Caki2 (cell line): ENCODE measurements around the gene NUP133. TPM values are rescaled to one million over a fixed set of nuclear protein-coding genes. Genes with fewer than 3 reads are reported as not detected.
"Not testable (repeated sequence)": the region's sequence is repeated elsewhere in the genome, so short reads cannot be mapped to it uniquely, and the experiment has no call there.

Experiments
- DNase-seq: peaks from one replicate; pipeline ENCODE4 v3.0.0-alpha.2; 2015; ENCODE audit warnings: low read depth
- in situ Hi-C: cut with HindIII; loops from 2 replicates; pipeline ENCODE4 v1.10.0; 2016; ENCODE audit warnings: low sequenced_read_pairs, low pct_unique_long_range_greater_than_20kb, mixed read lengths
- total RNA-seq: library from RNA; depleted of rRNA; stranded (reverse); fragments of >200 nt; shearing (Covaris generic); gene quantifications from 2 replicates; pipeline ENCODE4 v1.2.3, GENCODE V29; 2014; ENCODE audit warnings: low replicate concordance

The NUP133 gene
- total RNA-seq, 1 experiment from 2014 or later, result 22.5 TPM

DNA sequence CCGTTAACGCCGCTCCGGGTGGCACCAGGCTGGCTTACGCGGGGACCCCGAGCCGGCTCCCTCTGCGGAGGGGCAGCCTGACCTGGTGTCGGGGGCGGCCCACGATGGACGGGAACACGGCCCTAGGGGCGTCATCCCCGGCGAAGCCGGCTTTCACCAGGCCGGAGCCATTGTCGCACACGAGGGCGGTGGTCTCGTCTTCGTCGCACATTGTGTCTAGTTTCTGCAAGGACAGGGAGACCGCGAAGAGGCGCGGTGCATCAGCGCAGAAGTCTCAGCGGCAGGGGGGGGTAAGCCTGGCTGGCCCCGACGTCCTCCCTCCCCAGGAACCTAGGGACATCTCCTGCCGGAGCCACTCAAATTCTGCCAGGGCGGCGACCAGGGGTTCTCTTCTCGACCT is 75.2 kb downstream of the NUP133 start:
- DNase-seq, result no peak
- in situ Hi-C loops, result no loop called here

- no peak for DNase-seq
- in situ Hi-C loops, result no loop called here
Observed at GRCh38 chr1:229432116-229432461, 76.1 kb downstream of the NUP133 start.

DNA sequence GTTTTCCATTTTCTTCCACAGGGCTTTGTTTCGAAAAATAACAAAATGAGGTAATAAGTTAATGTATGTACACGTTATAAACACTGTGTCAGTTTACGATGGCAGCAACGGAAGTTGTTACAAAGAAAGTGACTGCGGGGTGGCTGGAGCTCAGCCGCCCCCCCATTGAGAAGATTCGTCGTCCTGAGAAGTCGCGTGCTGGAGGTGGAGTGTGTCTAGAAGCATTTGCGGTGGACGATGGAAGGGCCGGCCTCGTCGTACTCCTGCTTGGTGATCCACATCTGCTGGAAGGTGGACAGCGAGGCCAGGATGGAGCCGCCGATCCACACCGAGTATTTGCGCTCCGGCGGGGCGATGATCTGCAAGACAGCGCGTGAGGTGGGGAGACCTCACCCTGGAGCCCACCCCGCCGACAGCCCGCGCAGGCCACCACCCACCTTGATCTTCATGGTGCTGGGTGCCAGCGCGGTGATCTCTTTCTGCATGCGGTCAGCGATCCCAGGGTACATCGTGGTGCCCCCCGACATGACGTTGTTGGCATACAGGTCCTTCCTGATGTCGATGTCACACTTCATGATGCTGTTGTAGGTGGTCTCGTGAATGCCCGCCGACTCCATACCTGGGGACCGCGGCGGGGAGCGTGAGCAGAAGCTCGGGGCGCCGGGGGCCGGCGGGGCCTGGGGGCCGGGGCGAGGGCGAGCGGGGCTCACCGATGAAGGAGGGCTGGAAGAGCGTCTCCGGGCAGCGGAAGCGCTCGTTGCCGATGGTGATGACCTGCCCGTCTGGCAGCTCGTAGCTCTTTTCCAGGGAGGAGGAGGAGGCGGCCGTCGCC is 76.6 kb downstream of the NUP133 start:
- in situ Hi-C loops, result no loop called here
- no peak for DNase-seq

- peak; percentile 17 for DNase-seq
- in situ Hi-C loops, result no loop called here
Observed at GRCh38 chr1:229430761-229431283, 77.3 kb downstream of the NUP133 start.

DNA sequence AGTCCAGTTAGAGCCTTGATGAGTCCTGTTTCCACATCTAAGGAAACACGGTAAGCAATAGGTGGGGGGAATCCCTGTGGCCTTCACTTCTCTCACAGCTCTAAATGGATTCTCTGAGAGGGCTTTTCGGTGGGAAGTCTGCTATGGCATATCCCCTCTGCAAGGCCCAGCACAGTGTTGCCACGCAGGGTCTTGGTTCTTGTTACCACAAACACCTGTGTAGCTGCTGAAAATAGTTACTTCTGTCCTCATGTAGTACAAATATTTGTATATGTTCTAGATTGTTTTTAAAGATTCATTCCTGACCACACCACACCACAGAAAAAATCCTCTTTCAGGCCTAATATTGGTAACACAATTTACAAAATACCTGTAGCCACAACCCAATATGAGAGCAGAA is 79.9 kb downstream of the NUP133 start:
- no peak for DNase-seq
- in situ Hi-C loops, result no loop called here

GRCh38 chr1:229427572-229427971 is 80.6 kb downstream of the NUP133 start:
- no peak for DNase-seq
- in situ Hi-C loops, result no loop called here

- in situ Hi-C loops, result no loop called here
- DNase-seq, result no peak
Observed at GRCh38 chr1:229425564-229426159, 82.5 kb downstream of the NUP133 start.

GRCh38 chr1:229420765-229421164 is 87.4 kb downstream of the NUP133 start:
- in situ Hi-C loops, result no loop called here
- no peak for DNase-seq

DNA sequence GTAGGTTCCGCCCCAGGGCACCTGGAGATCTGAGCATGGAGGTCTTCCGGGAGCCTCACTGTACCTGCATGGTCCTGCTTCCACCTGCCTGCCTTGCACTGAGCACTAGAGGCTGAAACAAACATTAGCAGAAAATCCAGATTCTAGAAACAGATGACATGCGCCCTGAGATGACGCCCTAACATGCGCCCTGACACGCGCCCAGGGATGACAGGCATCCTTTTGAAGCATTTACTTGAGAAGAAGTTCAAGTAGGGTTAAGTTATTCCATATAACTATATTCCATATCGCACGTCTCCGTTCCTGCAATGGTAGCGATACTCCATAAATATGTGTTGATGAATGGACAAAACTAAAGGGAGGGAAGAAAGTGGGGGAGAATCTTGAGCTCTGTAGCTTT is 87.9 kb downstream of the NUP133 start:
- in situ Hi-C loops, result no loop called here
- no peak for DNase-seq

- in situ Hi-C loops, result not testable (repeated sequence)
Observed at GRCh38 chr1:229418586-229418985, 89.6 kb downstream of the NUP133 start.

GRCh38 chr1:229412810-229413209 is 95.3 kb downstream of the NUP133 start:
- in situ Hi-C loops, DNase-seq: not testable (repeated sequence)

More at GRCh38 chr1:229418586-229418985, 89.6 kb downstream of the NUP133 start:
- not testable (repeated sequence) for DNase-seq

GRCh38 chr1:229412056-229412455 is 96.1 kb downstream of the NUP133 start:
- in situ Hi-C loops, result no loop called here
- no peak for DNase-seq

DNA sequence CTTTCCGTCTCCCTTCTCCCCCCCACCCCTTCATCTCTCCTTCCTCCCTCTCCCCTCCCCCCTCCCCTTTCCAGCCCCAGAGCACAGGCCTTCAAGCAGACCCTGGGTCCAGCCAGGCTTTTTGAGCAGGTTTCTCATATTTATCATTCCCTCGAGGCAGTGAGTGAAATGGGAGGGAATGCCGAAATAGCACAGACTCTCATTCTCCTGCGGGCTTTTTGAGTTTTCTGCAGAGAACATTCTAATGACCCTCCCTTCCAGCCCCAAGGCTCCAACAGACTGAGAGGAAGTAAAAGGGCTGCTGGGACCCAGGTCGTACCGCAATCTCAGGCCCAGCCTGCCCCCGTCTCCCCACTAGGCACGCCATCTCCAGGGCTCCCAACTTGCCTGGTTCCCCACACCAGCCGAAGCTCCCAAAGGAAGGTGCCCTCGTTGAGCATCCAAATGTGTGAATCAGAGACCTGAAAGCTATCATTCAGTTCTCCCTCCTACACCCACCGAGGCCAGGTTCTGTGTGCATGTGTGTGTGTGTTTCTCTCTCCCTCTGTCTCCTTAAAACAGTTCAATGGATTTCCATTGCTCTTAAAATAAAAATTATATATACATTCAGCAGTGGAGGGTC is 96.6 kb downstream of the NUP133 start:
- in situ Hi-C loops, result no loop called here
- no peak for DNase-seq

DNA sequence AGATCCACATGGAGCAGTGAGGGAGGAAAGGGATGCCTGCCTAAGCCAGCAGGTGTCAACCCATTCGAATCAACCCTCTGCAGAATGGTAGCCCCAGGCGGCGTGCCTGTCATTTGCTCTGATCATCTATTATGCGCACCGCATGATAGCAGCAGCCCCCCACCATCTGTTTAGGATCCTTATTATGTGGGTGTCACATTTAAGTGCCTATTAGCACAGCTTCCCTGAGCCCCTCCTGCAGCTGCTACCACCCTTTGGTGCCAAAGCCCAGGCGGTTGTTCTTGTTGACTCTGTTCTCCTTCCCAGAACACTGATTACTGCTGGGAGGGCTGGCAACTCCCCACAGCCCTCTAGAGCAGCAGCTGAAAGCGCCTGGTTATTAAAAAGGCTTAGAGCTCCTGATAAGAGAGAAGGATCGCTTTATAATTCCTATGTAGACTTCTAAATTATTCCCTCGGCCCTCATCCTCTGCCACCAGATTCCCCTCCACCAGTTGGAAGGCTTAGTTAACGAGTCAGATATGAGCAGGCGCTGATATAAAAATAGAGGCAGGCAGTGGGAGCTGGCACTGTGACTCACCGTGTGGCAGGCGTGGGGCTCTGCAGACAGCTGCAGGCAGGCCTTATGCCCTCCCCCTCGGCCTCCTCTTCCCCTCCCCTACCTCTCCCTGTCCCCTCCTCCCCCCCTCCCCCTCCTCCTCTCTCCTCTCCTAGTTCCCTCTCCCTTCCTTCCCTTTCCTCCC is 97.3 kb downstream of the NUP133 start:
- DNase-seq, result peak; percentile 41

DNA sequence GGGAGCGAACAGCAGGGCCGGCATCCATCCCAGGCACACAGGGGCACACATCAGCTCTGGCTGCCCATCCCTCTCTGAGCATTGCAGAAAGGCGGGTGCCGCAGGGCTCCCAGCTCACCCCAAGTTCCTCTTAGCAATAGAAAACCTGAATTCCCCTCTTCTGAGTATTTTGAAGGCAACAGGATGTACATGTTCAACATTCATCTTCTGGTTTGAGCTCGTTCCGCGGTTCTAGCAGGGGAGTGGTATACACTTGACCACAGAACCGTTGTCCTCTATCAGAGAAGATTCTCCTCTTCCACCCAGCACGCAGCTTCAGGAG is 97.8 kb downstream of the NUP133 start:
- no peak for DNase-seq
- in situ Hi-C loops, result no loop called here

More for the DNA sequence above, 97.3 kb downstream of the NUP133 start:
- in situ Hi-C loops, result no loop called here

- in situ Hi-C loops, result no loop called here
- DNase-seq, result no peak
Observed at GRCh38 chr1:229409616-229410369, 98.3 kb downstream of the NUP133 start.

DNA sequence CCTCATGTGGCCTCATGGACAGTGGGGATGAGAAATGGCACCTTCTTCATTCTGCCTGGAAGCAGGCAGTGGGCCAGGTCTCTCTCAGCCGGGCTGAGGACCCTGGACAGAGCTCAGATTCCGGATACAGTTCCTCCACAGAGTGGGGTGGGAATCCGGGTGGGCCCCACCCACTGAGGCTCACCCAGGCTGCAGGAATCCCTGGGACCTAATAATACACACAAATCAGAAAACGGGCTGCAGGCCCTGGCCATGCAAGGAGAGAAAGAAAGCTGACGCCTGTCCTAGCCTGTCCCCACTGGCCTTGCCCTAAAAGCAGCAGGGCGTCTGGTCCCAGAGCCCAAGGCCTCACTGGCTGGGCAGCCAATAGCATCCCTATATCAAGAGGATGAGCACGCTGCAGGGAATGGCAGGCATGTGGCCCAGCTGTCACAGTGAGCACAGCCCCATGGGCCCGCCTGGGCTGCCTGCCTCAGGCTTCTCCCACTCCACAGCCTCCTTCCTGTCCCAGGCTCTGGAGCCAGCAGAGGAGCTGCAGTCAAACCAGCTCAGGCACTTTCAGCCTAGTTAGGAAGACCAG is 99.6 kb downstream of the NUP133 start:
- DNase-seq, result no peak
- in situ Hi-C loops, result no loop called here
